NCI-H82 (cell line): Measurements from ENCODE around the gene CST3.

ENCODE experiments used
- DNase-seq: peaks from one replicate; lab custom pipeline; 2025; lab: John Stamatoyannopoulos, UW

CST3 gene

GRCh38 chr20:23602699-23603098 is 35.1 kb downstream of the CST3 start:
- no peak for DNase-seq

GRCh38 chr20:23602241-23602640 is 35.5 kb downstream of the CST3 start:
- no peak for DNase-seq

DNA sequence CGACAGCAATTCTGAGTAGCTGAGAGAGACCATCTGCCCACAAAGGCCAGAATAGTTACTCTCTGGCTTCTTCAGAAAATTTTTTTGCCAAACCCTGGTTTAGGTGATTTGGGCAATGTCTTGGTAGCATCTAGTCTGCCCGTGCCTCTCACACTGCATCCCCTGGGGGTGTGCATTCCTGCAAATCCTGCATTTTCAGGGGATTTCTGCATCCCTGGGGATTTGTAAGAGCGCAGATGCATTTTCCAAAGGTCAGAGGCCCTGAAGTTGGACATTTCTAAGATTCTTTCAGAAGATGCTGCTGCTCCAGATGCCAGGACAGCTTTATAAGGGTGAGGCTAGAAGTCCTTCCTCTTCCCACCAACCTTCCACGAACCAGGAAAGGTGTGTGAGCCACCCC is 36.0 kb downstream of the CST3 start:
- DNase-seq, result no peak

DNA sequence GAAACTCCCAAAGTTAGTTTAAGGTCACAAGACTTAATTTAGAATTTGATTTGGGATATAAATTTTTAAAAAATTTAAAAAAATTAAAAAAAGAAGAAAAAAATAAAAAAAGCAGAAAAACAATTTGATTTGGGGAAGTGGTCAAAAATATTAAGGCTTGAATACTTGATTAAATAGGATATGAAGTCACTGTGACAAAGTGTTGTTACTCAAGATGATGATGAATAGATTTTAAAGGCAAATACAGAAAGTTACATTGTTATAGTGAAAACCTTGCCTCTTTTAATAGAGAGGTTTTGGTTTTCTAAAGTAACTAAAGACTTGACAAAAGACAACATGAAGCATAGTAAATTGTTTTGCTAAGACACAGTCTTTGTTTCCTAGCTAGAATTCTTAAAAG is 39.3 kb downstream of the CST3 start:
- DNase-seq, result no peak

DNA sequence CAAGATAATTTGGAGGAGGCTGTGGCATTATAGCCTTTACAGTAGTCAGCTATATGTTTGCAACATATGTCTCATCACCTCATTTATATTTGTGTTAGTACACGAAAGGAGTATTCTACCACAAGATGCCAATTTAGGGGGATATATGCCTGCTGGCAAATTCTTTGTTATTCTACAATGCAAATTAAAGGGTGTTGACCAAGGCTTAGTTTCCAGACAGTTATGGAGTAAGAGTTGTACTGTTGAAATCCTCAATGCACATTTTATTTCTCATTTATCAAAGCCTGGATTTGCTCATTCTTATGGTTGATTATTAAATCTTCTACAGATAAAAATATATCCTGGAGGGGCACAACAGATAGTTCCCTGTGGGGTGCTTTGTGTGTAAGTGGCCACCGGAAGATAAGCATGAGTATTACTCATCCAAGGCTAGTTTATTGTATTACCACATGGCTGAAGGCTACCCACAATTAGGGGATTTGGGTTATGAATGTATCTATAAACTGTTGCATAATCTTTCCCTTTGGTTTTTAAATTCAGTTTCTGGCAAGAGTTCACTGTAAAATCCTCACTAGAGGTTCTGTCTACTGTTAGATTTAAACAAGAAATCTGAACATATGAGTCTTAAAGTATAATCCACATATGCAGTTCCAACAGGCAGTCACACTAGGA is 41.0 kb downstream of the CST3 start:
- no peak for DNase-seq

GRCh38 chr20:23595941-23596340 is 41.8 kb downstream of the CST3 start:
- DNase-seq, result no peak

- no peak for DNase-seq
Measured at GRCh38 chr20:23588434-23589403, 49.0 kb downstream of the CST3 start.

- DNase-seq, result no peak
Measured at GRCh38 chr20:23587631-23588030, 50.1 kb downstream of the CST3 start.

DNA sequence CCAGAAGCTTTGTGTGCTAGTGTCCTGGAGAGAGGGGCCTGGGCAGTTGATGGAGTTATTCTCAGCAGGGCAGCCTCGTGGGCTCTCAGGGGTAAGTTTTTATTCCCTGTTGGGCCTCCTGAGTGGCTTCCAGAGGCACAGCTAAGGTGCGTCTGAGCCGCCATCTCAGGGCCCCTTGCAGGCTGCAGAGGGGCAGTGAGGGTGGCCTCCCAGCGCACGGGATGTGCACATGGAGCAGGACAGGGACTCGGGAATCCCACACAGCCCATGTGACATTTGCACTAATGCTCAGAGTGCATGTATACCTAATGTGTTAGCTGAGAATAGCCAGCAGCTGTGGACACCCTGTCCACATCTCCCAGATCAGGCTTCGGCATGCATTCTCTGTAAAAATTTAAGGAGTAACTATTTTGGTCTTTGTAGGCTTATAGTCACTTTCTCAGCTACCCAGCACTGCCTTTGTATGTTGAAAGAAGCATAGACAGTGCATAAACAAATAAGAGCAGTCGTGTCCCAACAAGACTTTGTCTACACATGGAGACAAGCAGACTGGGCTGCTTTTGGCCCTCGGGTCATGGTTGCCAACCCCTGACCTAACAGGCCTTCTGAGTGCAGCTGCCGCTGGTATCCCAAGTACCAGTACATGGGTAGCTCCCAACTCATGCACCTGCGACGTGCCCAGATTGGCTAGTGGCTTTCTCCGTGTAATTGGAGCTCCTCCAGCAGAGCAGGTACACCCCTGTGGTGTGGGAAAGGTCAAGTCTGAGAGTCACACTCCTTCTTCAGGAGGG is 50.8 kb downstream of the CST3 start:
- DNase-seq, result no peak

DNA sequence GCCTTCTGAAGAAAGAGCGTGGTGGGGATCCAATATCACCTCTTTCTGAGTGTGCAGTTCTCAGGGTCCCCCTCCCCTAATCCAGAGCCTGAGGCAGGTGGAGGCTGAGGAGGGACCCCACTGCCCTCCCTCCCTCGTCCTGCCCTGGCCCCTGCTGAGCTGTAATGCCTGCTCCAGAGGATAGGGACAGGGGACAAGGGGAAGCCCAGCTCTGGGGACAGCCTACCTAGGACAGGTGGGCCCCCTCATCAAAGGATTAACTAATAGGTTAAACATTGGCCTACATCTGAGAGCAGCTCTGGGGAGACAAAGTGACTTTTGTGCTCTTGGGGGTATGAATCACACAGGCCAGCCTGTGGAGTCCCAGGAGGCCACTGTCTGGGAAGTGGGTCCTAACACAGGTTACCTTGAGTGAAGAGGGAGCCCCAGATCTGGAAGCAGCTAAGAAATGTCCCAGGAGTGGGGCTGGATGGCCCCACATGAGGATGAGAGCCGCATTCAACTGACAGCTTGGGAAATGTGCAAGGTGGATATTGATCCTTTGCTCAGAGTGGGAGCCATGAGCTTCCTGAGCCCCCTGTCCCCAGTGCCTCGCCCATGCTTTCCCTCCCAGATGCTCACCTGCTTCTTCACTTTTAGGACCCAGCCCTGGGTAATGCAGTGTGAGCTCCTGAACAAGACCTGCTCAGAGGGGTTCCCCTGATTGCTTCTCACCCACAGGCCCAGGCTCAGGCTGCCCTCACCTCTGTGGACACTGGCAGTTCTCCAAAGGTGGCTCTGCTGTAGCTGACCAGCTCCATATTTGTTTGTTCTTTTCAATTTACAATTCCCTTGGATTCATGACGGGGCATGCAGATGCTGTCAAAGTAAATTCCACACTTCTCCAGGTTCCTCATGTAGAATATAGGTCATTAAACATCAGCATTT is 51.7 kb downstream of the CST3 start:
- no peak for DNase-seq

DNA sequence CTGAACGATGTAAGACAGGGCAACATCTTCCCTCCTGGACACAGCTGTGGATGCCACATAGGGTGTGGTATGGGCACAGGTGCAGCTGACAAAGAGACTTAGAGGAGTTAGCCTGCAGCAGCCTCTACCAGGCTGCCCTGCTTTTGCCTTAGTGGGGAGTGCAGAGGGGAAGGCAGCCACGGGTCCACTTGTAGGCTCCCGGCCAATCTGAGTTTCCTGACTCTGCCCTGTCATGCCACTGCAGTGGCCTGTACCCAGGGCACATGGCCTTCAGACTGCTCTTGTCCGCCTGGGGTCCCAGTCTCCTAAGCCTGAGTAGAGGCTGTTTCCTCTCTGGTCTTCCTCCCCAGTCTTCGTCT is 52.3 kb downstream of the CST3 start:
- no peak for DNase-seq

DNA sequence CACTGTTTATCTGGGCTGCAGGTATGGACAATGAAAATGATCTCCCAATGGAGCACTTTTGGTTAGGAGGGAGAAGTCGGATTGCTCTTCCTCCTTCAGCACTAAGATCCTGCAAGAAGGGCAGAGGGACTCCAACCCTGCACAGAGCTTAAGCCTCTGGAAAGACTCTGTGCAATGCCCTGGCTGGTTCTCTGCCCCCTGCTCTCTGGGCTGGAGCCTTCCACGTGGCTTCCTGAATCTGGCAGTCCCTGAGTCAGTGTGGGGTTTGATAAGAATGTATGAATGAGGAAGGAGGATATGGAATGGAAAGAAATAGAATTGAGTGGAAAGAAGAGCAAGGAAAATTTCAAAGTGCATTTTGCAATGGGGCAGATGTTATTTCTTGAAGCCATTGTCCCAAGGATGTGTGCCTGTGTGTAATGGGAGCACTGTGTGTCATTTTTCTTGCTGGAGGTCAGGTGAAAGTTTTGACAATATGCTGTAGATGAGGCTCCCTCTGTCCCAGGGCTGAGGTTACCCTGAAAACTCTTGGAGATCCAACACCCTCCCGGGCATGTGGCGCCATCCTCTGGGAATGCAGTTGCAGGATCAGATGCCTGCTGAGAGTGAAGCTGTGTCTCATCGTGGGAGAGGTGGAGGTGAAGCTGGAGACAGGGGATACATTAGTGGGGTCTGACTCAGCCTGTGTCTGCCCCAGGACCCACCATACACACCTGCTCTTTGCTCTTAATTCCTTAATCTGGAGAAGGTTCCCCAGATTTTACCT is 53.1 kb downstream of the CST3 start:
- no peak for DNase-seq
